ENCODE measurements around the gene RPS6KA2.

Gene RPS6KA2

DNA sequence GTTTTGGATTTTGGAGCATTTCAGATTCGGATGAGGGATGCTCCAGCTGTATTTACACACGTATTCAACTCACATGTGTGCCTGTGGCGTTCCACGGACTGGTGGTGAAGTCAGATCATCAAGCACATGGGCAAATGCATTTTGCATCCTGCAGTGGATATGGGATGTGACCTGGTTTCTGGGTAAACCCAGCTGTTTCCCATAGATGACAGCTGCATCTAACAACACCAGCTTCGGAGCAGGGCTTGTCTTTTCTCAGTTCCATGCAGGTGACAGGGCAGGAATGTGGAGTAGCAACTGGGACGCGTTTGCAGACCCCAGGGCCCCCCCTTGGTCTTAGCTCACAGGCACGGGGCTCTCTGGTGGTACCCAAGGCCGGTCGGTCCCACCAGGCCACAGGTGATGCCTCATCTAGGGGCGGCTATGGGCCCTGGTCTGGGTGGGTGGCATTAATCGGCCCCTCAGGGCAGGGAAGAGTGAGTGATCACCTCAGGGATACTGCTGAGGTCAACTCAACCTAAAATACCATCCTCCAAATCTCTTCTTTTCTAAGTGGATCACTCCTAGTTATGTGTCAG lies 123.8 kb downstream of the RPS6KA2 start:
- no peak for DNase-seq (ENCODE audit: low read depth in 2 of 2)

DNA sequence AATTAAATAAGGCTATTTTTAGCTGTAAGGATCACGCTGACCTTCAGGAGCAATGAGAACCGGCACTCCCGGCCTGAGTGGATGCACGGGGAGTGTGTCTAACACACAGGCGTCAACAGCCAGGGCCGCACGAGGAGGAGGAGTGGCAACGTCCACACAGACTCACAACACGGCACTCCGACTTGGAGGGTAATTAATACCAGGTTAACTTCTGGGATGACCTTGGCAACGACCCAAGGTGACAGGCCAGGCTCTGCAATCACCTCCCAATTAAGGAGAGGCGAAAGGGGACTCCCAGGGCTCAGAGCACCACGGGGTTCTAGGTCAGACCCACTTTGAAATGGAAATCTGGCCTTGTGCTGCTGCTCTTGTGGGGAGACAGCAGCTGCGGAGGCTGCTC lies 124.6 kb downstream of the RPS6KA2 start:
- no peak for DNase-seq (ENCODE audit: low read depth in 2 of 2)

DNA sequence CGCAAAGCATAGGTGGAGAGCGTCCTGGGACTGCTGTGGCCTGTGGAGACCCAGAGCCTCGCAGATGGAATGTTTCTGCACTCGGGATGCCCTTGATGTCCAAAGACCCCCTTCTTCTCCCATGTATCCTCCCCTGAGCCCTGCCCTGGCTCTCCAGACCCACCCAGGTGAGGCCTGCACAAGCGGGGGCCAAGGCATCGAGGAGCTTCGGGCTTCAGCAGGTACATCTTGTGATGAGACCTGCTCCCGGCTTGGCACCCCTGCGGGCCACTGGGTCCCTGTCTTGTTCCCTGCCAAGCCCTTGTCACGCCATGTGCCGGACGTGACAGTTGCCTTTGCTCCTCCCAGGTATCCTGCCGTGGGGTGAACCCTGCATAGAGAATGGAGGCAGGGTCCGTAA lies 125.8 kb downstream of the RPS6KA2 start:
- no peak for DNase-seq (ENCODE audit: low read depth in 2 of 2)

DNA sequence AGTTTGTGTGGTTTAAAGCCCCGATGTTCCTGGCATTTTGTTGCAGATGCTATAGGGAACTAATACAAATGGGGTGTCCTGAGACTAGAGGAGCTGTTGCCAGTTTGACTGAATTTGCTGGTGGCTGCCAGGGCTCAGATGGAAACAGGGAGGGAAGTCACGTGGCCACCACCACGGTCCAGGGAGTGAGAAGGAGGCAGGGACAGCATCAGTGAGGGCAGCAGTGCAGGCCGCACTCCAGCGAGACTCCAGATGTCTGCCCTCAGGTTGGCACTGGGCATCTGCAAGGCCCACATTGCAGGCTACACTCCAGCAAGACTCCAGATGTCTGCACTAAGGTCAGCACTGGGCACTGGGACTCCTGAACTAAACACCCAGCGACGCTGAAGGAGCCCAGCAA lies 126.8 kb downstream of the RPS6KA2 start:
- DNase-seq (ENCODE audit: low read depth in 2 of 2): no peak

DNA sequence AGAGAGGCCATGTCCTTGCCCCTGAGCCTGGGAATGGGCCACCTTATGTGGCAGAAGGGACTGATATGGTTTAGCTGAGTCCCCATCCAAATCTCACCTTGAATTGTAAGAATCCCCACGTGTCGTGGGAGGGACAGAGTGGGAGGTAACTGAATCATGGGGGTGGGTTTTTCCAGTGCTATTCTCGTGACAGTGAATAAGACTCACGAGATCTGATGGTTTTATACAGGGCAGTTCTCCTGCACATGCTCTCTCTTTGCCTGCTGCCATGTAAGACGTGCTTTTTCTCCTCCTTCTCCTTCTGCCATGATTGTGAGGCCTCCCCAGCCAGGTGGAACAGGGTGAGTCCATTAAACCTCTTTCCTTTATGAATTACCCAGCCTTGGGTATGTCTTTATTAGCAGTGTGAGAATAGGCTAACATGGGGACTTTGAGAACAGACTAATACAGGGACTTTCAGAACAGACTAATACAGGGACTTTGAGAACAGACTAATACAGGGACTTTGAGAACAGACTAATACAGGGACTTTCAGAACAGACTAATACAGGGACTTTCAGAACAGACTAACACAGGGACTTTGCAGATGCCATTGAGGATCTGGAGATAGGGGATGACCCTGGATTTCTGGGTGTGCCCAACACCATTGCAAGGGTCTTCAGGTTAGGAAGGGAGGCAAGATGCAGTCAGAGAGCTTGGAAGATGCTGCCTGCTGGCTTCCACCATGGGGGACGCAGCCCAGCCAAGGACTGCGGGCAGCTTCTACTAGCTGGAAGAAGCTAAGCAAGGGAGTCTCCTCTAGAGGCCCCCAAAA lies 127.5 kb downstream of the RPS6KA2 start:
- DNase-seq (ENCODE audit: low read depth in 2 of 2): no peak

DNA sequence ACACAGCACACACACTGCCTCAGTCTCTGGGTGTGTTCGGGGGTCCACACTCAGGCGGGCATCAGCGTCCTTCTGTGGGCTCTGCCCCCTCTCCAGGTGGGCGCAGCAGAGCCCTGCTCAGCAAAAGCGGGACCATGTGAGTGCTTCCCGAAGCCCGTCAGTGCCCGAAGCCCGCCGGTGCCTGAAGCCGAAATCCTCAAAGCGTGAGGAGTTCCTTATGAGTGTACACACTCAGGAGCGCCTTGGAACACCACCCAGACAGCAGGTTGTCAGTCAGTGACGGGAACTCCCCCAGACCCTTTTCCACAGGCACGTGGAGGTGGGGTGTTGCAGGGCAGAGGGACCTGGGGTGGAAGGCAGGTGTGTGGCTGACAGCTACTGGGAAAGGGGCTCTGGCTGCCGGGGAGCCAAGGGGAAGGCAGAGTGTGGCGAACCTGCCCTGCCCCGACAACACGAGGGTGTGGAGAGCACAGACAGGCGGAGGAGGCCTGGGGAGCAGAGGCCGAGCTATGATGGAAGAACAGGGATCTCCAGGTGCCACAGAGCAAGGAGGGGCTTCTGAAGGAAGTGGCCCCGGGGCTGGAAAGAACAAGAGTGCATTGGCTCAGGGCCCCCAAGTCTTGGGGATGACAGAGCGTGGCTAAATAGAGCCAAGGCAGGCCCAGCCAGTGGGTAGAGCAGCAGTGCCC lies 128.2 kb downstream of the RPS6KA2 start:
- no peak for DNase-seq (ENCODE audit: low read depth in 2 of 2)

DNA sequence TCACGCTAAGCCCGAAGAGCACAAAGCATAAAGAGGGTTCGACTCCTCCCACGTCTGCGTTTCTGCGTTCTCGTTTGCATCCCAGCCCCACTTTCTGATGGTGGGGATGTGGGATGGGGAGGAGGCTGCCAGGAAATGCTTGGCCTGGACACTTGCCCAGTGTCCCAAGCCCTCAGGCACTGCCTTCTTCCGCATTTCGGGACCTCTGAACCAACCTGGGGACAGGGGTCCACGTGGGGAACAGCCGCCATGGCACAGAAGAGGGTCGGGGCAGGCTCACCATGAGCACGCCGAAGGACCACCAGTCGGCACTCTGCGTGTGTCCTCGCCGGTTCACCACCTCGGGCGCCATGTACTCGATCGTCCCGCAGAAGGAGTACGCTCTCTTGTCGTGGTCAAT lies 128.8 kb downstream of the RPS6KA2 start:
- DNase-seq (ENCODE audit: low read depth in 2 of 2): no peak

DNA sequence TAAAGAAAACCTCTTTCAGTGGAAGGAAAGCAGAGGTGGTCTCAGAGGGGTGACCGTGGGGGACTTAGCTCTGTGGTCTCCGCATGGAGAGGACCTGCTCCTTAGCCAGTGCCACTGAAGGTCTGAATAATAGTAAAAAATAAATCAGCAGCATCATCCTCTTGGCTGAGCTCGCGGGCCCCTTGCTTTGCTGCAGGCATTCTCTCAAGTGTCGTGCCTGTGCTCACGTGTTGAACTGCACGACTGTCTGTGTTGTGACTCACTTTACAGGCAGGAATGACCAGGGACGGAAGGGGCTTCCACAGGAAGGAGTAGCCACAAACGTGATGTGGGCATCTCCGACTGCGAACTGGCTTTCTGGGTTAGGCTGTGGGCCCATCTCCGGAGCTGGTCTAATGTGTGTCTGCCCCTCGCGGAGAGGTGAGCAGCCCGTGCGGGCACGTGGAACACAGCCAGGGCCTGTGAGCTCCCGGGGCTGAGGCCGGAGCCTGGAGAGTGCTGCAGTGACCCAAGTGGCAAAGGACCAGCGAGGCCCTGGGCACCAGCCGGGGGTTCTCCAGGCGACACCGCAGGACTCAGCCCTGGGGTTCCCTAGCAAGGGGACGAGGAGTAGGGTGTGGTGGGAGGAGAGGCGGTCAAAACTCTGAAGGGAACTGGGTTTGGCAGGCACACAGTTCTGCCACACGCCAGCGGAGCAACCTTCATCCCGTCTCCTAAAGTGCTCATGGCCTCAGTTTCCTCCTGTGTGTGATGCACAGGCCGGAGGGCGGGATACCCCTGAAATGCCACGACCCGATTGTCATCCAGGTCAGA lies 129.8 kb downstream of the RPS6KA2 start:
- DNase-seq (ENCODE audit: low read depth in 2 of 2): no peak

DNA sequence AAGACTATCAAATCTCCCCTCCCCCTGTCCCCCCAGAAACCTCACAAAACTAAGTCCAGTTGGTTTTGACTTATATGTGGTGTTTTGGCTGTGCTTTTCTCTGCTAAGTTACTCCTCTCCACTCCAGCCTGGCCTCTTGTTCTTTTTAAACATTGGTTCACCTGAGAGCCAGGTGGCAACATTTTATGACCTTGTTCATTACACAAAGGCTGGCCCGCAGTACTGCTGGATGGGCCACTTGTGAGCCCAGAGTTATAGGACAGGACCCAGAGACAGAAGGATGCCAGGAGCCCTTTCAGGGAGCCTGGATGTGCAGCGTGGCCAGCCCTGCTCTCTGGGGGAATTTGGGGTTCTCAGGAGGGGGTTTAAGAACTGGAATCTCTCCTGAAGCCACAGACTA lies 130.6 kb downstream of the RPS6KA2 start:
- DNase-seq (ENCODE audit: low read depth in 2 of 2): no peak

DNA sequence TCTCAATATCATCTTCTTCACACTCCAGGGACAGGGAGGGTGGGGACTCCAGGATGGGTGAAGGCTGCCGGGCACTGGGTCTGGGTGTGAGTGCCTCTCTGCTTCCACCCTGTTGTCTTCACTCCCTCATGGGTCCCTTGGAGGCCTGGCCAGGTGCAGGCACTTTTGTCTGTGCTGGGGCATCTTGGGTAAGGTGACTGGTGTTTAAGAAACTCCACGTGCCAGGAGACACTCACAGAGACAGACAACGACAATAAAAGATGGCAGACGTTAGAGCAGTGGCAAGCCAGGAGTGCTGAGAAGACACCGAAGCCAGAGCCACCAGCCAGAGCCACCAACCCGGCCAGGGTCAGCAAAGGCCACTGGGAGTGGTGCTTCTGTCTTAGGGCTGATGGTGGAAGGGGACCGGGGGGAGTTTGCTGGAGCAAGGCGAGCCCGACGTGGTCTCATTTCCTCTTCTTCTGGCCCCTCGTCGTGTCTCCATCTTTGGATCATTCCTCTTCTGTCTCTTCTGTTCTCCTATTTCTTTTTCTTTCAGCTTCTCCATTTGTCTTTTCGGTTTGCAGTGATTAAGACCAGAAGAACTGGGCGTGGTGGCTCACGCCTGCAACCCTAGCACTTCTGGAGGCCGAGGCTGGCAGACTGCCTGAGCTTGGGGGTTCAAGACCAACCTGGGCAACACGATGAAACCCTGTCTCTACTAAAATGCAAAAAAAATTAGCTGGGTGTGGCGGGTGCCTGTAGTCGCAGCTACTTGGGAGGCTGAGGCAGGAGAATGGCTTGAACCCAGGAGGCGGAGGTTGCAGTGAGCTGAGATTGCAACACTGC lies 131.3 kb downstream of the RPS6KA2 start:
- DNase-seq (ENCODE audit: low read depth in 2 of 2): no peak

DNA sequence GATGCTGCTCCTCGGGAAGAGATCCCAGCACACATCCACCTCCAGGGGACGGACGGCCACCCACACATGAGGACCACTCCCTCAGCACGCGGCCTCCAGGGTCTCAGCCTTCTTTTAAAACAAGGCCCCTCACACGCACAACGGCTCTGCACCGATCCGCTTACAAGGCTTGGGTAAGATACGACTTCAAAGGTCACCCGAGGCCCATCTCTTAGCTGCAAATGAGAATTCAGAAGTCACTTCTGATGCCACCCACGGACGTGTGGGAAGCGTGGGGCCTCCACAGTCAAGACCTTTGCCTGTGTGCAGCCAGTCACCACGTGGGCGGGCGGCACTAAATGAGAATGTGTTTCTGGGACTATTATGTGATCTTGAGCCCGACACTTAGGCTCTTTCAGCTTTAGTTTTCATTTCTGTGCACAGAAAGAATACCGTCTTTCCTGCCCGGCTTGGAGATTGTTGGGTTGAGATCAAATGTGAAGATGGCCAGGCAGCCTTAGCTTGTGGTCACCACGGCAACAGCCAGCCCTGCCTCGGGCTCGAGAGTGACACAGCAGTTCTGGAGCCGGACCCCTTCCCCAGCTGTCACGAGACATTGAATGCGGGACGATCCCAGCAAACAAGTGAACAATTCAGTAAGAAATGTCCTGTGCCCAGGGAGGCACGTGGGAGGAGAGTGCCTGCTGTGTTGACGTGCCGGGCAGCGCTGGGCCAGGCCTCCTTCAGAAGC lies 132.1 kb downstream of the RPS6KA2 start:
- peak in 1 of 2 donors; percentile 19 for DNase-seq (ENCODE audit: low read depth in 2 of 2)

DNA sequence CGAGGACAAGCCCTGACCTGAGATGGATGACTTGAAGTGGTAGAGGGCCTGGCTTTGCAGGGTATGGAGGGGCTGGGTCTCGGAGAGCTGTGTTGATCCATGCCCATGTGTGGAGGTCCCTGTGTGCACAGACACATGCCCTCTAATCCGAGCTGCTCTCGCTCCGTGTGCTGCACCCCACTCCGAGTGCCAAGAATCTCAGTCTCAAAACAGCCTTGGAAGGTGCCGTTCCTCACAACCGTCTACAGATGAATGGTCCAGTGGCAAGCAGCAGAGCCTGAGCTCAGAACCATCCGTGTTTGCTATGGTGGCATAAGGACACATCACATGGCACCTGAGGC lies 133.0 kb downstream of the RPS6KA2 start:
- no peak for DNase-seq (ENCODE audit: low read depth in 2 of 2)

DNA sequence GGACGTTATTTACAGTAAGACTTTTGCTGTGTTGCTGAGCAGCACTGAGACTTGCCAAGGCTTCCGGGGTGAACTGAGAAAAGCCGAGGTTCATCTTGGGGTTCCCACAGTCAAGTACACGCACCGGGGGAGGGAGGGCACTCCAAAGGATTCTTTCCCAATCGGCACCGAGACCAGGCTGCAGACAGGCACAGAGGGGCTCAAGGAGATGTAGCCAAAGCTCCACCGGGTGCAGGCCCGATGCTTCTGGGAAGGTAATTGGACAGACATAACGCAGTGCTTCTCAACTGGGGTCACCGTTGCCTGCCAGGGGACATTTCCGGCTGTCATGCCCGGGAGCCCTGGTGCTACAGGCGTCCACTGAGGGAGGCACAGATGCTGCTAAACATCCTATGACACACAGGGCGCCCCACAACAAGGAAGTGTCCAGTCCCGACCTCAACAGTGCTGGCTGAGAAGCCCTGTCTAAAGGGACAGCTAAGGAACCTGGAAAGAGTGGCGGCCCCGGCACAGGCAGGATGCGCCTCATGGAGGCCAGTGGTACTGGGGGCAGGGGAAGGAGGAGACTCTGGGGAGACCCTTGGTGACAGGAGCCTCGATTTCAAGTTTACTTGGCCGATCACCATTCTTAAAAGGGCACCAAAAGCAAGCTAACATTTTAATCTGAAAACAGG lies 133.5 kb downstream of the RPS6KA2 start:
- no peak for DNase-seq (ENCODE audit: low read depth in 2 of 2)

DNA sequence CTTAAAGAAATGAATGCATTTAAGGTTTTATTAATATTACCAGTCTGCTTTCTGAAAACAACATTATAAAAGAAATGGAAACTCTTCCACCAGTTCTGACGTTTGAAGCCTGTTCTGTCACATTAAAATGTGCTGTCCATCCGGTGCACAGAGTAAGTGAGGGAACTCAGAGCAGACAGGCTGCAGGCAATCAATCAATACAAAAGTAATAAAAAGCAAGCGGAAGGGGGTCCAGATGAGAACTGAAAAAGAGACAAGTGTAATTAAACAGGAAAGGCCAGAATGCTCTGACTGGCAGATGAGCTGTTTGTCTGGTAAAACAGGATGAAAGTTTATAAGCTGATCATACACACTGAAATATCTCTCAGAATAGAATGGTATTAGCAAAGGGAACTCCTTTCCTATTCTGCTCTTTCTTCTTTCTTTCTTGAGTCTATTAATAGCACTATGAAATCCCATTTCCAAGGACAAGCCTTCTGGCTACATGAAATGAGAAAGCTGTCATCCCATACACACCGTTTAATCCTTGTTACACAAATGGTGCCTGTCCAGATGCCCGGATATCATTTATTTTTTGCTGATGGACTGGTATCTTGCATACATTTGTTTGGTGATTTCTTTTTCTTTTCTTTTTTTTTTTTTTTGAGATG lies 134.8 kb downstream of the RPS6KA2 start:
- no peak for DNase-seq (ENCODE audit: low read depth in 2 of 2)

DNA sequence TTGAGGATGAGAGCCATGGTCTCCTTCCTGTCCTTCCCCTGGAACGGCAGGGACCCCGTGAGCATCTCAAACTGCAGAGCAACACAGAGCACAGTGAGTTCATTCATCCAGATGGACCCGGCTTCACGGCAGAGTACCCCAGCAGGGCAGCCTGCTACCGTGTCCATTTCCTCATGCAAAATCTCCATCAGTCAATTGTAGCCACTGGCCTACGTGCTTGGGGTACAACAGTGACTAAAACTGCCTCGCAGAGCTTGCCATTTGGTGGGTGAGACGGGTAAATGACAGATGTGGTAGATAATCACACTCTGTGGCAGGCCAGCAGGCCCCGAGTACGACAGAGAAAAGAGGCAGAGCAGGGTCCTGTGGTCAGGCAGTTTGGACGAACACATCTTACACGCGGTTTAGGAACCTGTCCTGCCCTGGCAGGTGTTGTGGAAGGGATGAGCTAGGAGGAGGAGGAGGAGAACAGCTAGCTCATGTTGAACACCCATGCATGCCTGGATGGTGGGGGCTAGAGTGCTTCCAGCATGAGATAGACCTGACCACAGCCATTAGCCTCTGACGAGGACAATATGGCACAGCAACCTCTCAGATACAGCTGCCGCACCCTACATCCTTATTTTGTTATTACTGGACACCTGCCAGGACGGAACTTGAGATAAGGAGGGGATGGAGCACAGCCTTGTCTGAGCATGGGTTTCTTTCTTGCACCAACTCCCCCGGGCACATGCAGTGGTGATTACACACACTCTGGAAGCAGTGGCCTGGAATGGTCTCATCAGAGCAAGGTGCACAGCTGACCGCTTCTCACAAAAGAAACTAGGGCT lies 136.2 kb downstream of the RPS6KA2 start:
- DNase-seq (ENCODE audit: low read depth in 2 of 2): no peak

DNA sequence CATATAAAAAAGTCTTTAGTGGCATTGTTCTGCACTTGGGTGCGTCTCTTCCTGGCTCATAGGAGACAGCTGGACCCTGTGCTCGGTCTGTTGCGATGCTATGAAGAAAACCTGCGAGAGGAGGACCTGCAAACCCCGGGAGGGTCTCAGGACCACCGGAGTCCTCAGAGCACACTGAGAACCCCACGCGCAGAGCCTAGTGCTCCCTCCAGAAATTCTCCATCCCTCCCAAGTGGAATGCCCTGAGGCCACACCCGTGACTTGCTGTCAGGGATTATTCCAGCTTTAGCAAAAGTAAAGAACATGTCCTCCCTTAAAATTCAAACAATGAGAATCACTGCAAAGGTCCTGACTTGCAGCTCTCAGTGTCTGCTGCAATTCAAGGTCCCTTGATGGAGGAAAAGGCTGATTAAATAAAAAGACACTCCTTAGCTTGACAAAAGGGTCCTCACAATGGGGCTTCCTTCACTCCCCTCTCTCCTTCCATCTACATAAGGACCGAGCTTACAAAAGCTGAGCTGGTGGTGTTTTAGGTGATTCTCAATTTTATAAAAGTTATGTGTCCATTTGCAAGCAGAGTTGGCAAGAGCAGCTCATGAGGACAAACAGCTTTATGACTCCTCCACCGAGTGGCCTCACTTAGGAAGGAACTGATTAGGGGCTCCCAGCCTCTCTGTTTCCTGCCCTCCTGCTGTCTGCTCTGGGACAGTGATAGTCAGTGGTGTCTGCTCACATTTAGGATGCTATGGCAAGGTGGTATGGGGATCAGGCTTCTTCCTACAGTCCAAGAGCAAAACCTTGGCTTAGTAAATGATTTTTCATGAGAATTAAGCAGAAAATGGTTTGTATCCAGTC lies 137.5 kb downstream of the RPS6KA2 start:
- DNase-seq (ENCODE audit: low read depth in 2 of 2): no peak

DNA sequence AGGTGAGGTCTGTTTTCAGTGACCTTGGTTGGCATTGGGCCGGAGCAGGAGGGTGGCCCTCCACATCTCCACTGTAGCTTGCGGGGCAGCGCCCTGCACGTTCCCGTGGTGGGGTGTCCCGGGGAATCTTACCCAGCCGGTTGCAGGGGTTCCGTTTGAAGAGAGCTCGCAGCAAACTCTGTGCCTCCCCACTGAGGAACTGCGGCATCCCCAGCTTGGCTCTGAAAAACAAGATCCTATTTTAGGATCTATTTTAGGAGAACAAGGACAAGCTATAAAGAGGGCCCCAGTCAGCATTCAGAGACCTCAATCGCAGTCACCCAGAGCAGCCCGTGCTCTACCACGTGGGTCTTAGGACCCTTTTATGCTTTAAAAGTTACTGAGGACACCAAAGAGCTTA lies 138.3 kb downstream of the RPS6KA2 start:
- no peak for DNase-seq (ENCODE audit: low read depth in 2 of 2)
